Measurements from ENCODE around the gene ERMN. TPM values are rescaled to one million over a fixed set of nuclear protein-coding genes. Genes with fewer than 3 reads are reported as not detected.
"Not testable (repeated sequence)": the region's sequence is repeated elsewhere in the genome, so short reads cannot be mapped to it uniquely, and the experiment has no call there.

The ERMN gene
- polyA plus RNA-seq, 2 donors = 0.06 to 0.10 TPM

DNA sequence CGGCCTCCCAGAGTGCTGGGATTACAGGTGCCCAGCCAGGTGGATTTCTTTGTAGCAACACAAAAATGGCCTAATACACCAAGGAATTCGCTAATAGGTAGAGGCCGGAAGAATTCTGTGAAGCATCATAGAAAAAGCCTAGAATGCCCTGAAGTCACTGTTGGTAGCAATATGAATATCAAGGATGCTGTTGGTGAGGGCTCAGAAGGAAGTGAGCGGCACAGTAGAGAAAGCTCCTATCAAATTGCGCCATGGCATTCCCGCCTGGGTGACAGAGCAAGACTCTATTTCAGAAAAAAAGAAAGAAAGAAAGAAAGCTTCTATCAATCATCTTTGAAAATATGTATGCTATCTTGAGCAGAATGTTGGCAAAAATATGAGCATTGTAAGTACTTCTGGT, 44.3 kb downstream of the ERMN start:
- no peak overlapping the region for H3K4me3 ChIP-seq (ENCODE audit: low read depth in 1 of 2, low read length in 2 of 2)
- no peak overlapping the region for H3K27ac ChIP-seq (ENCODE audit: low read depth in 2 of 2, low read length in 1 of 2)
- H3K4me1 ChIP-seq (ENCODE audit: control insufficient read depth in 2 of 2, insufficient read depth in 2 of 2, low read length in 1 of 2) = no peaks in the 10 kb centered on the region
- peaks cover 0 to 3% of the 10 kb centered on the region in 2 donors for H3K9me3 ChIP-seq (ENCODE audit: control insufficient read depth in 2 of 2, insufficient read depth in 1 of 2, low read depth in 1 of 2, low read length in 1 of 2)
- H3K36me3 ChIP-seq (ENCODE audit: control insufficient read depth in 2 of 2, insufficient read depth in 2 of 2, low read length in 1 of 2) = no peaks in the 10 kb centered on the region
- 93 to 97% methylated on average over 6 of the region's 6 CpGs for WGBS, 2 donors
- no peaks in the 10 kb centered on the region for H3K27me3 ChIP-seq (ENCODE audit: control insufficient read depth in 1 of 2, insufficient read depth in 2 of 2, low read length in 2 of 2)

DNA sequence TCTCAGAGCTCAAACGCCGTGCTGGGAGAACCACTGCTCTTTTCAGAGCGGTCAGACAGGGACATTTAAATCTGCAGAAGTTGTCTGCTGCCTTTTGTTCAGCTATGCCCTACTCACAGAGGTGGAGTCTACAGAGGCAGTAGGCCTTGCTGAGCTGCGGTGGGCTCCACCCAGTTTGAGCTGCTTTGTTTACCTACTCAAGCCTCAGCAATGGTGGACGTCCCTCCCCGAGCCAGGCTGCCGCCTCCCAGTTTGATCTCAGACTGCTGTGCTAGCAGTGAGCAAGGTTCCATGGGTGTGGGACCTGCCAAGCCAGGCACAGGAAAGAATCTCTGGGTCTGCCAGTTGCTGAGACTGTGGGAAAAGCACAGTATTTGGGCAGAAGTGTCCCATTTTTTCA, 46.3 kb downstream of the ERMN start:
- H3K36me3 ChIP-seq (ENCODE audit: control insufficient read depth in 2 of 2, insufficient read depth in 2 of 2, low read length in 1 of 2); H3K27me3 ChIP-seq (ENCODE audit: control insufficient read depth in 1 of 2, insufficient read depth in 2 of 2, low read length in 2 of 2); H3K9me3 ChIP-seq (ENCODE audit: control insufficient read depth in 2 of 2, insufficient read depth in 1 of 2, low read depth in 1 of 2, low read length in 1 of 2); H3K4me3 ChIP-seq (ENCODE audit: low read depth in 1 of 2, low read length in 2 of 2); H3K4me1 ChIP-seq (ENCODE audit: control insufficient read depth in 2 of 2, insufficient read depth in 2 of 2, low read length in 1 of 2): not testable (repeated sequence)
- H3K27ac ChIP-seq (ENCODE audit: low read depth in 2 of 2, low read length in 1 of 2) = peak overlapping the region in 1 of 2 donors; percentile 42
- 70 to 72% methylated on average over 7 of the region's 7 CpGs for WGBS, 2 donors

DNA sequence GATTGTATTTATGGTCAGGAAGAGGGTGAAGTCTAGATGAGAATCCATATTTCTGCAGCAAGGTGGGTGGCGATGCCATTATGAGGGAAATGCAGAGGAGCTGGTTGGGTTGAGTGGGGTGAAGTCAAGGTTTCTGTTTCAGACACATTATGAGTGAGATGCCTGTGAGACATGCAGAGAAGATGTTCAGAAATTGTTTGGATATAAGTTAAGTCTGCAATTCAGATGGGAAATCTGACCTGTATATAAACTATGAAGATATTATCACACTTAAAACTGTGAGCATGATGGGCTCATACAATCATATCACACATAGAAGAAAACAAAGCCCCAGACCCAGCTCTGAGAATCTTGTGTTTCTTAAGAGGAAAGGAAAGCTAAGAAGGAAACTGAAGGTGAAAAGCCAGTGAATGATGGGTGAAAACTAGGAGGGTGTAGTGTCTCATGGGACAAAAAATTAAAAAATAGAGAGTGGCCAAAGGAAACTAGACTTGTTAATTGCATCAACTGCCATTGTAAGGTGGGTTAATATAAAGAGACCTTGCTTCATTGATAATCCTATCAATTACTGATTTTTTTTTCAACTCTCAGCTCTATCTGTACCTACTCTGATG, 53.9 kb downstream of the ERMN start:
- Histone ChIP-seq H3K4me3 (ENCODE audit: low read depth in 1 of 2, low read length in 2 of 2) (no peak overlapping the region), H3K9me3 (ENCODE audit: control insufficient read depth in 2 of 2, insufficient read depth in 1 of 2, low read depth in 1 of 2, low read length in 1 of 2) (no peaks in the 10 kb centered on the region), H3K27me3 (ENCODE audit: control insufficient read depth in 1 of 2, insufficient read depth in 2 of 2, low read length in 2 of 2) (no peaks in the 10 kb centered on the region), H3K36me3 (ENCODE audit: control insufficient read depth in 2 of 2, insufficient read depth in 2 of 2, low read length in 1 of 2) (no peaks in the 10 kb centered on the region), H3K4me1 (ENCODE audit: control insufficient read depth in 2 of 2, insufficient read depth in 2 of 2, low read length in 1 of 2) (no peaks in the 10 kb centered on the region), H3K27ac (ENCODE audit: low read depth in 2 of 2, low read length in 1 of 2) (no peak overlapping the region)
- WGBS, 2 donors = 95 to 100% methylated on average over 1 of the region's 1 CpG

DNA sequence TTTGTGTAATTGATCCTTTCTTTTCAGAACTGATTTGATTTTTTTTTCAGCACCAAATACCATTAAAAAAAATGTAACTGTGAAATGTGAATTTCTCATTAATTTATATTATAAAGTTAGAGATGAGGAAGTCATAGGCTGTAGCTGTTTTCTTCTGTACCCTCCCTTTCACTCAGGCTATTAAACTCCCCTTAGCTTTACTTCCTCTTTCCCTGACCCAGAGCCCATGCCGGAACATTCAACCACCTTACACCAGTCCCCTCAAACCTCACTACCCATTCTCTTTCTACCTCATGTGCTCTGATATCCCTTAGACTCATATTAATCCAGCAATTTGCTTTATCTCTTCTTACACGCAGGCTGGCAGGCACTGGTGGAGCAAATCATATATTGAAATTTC, 55.7 kb downstream of the ERMN start:
- H3K4me1 ChIP-seq (ENCODE audit: control insufficient read depth in 2 of 2, insufficient read depth in 2 of 2, low read length in 1 of 2) = no peaks in the 10 kb centered on the region
- no peaks in the 10 kb centered on the region for H3K27me3 ChIP-seq (ENCODE audit: control insufficient read depth in 1 of 2, insufficient read depth in 2 of 2, low read length in 2 of 2)
- no peaks in the 10 kb centered on the region for H3K36me3 ChIP-seq (ENCODE audit: control insufficient read depth in 2 of 2, insufficient read depth in 2 of 2, low read length in 1 of 2)
- no peaks in the 10 kb centered on the region for H3K9me3 ChIP-seq (ENCODE audit: control insufficient read depth in 2 of 2, insufficient read depth in 1 of 2, low read depth in 1 of 2, low read length in 1 of 2)
- WGBS, 2 donors = 81% methylated on average over 2 of the region's 2 CpGs
- H3K27ac ChIP-seq (ENCODE audit: low read depth in 2 of 2, low read length in 1 of 2) = no peak overlapping the region
- H3K4me3 ChIP-seq (ENCODE audit: low read depth in 1 of 2, low read length in 2 of 2) = no peak overlapping the region

DNA sequence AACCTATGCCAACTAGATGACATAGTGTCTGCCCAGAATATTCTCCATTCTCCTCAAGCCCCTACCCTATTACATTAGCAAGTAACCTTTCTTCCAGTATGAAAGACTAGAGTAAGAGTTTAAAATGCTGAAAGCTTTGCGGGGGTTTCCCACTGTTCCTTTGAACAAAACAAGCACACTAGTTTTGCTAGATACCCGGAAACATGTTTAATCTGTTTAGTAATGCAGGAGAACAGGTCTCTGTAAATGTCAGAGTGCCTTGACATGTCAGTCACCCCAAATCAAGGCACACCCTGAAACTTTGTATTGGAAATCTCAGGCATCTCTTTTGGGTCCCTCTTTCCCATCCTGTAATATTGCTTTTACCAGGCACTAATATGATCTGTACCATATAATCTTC, 56.6 kb downstream of the ERMN start:
- 64 to 75% methylated on average over 2 of the region's 2 CpGs for WGBS, 2 donors
- no peak overlapping the region for H3K27ac ChIP-seq (ENCODE audit: low read depth in 2 of 2, low read length in 1 of 2)
- no peaks in the 10 kb centered on the region for H3K9me3 ChIP-seq (ENCODE audit: control insufficient read depth in 2 of 2, insufficient read depth in 1 of 2, low read depth in 1 of 2, low read length in 1 of 2)
- H3K4me1 ChIP-seq (ENCODE audit: control insufficient read depth in 2 of 2, insufficient read depth in 2 of 2, low read length in 1 of 2) = no peaks in the 10 kb centered on the region
- no peaks in the 10 kb centered on the region for H3K36me3 ChIP-seq (ENCODE audit: control insufficient read depth in 2 of 2, insufficient read depth in 2 of 2, low read length in 1 of 2)
- H3K27me3 ChIP-seq (ENCODE audit: control insufficient read depth in 1 of 2, insufficient read depth in 2 of 2, low read length in 2 of 2) = no peaks in the 10 kb centered on the region
- H3K4me3 ChIP-seq (ENCODE audit: low read depth in 1 of 2, low read length in 2 of 2) = no peak overlapping the region

Other genes with a start within 250 kb of the ERMN start
- gene GALNT5, start 68.1 kb downstream of the ERMN start, polyA plus RNA-seq = 1 to 10 TPM; 3.1 to 5.6 TPM
- gene CYTIP, start 118.3 kb upstream of the ERMN start, polyA plus RNA-seq = 1 to 10 TPM; 1.4 to 1.6 TPM